ENCODE results near the gene TNFAIP8L1.

Gene TNFAIP8L1

GRCh38 chr19:4618019-4618418, 21.3 kb upstream of the TNFAIP8L1 start (continued):
- TF ChIP-seq ZNF654 (tag by site-specific recombination; IDR thresholded peaks at IDR 0.05; ENCODE audit: low read depth): no peak
- TF ChIP-seq ZNF596 (tag by site-specific recombination; IDR thresholded peaks at IDR 0.05): peak; percentile 47; the same call in 1 of the 2 replicates
- TF ChIP-seq ZNF514 (tag by site-specific recombination; IDR thresholded peaks at IDR 0.05): no peak
- TF ChIP-seq ZBTB44 (tag by site-specific recombination; IDR thresholded peaks at IDR 0.05): no peak
- no peak for TF ChIP-seq ZNF248 (tag by site-specific recombination; IDR thresholded peaks at IDR 0.05)
- no peak for TF ChIP-seq PRDM10 (tag by site-specific recombination; IDR thresholded peaks at IDR 0.05)
- TF ChIP-seq ZNF335 (tag by site-specific recombination; conservative IDR thresholded peaks at IDR 0.05): no peak
- peak; percentile 97 for TF ChIP-seq PRDM1 (tag by site-specific recombination; IDR thresholded peaks at IDR 0.05)
- no peak for TF ChIP-seq KLF1 (tag by site-specific recombination; IDR thresholded peaks at IDR 0.05)
- no peak for TF ChIP-seq ZFP37 (tag by site-specific recombination; IDR thresholded peaks at IDR 0.05)
- no peak for TF ChIP-seq GLIS2 (tag by site-specific recombination; IDR thresholded peaks at IDR 0.05)

GRCh38 chr19:4619668-4620294, 19.5 kb upstream of the TNFAIP8L1 start:
- Histone ChIP-seq H3K4me3 (ENCODE audit: low read depth, low read length) (no peak overlapping the region), H3K27ac (ENCODE audit: extremely low read depth, low read depth, low read length) (no peak overlapping the region), H3K36me3 (ENCODE audit: control insufficient read depth in 2 of 2, insufficient read depth in 1 of 2, low read length in 2 of 2) (no peaks in the 10 kb centered on the region), H3K9me3 (ENCODE audit: control insufficient read depth, insufficient read depth, low read depth, low read length) (no peaks in the 10 kb centered on the region), H3K4me1 (ENCODE audit: control insufficient read depth, insufficient read depth, low read length) (no peaks in the 10 kb centered on the region)
- TF ChIP-seq ZNF610 (tag by site-specific recombination; IDR thresholded peaks at IDR 0.05; ENCODE audit: borderline replicate concordance) (no peak), ZNF768 (tag by site-specific recombination; IDR thresholded peaks at IDR 0.05) (peak; percentile 79; the same call in 1 of the 2 replicates)
- ChIA-PET CTCF (interaction anchor here (0.7 to 0.9 kb wide), 3 partner anchors 13 to 909 kb away, joined by 3 to 5 read pairs (median 4); no protein-coding TSS in a partner anchor), POLR2A (no interaction called here)

- H3K9me3 ChIP-seq (ENCODE audit: control insufficient read depth, insufficient read depth, low read depth, low read length): no peaks in the 10 kb centered on the region
- H3K4me1 ChIP-seq (ENCODE audit: control insufficient read depth, insufficient read depth, low read length): no peaks in the 10 kb centered on the region
- ChIA-PET POLR2A (no interaction called here), CTCF (interaction anchor here (0.7 to 1.0 kb wide), 3 partner anchors 13 to 52 kb away, joined by 3 to 6 read pairs (median 3); no protein-coding TSS in a partner anchor)
- H3K36me3 ChIP-seq (ENCODE audit: control insufficient read depth in 2 of 2, insufficient read depth in 1 of 2, low read length in 2 of 2): no peaks in the 10 kb centered on the region
- no peak overlapping the region for H3K27ac ChIP-seq (ENCODE audit: extremely low read depth, low read depth, low read length)
- H3K4me3 ChIP-seq (ENCODE audit: low read depth, low read length): no peak overlapping the region
- TF ChIP-seq ZNF488 (tag by site-specific recombination; IDR thresholded peaks at IDR 0.05): no peak
- no peak for TF ChIP-seq ZBTB44 (tag by site-specific recombination; IDR thresholded peaks at IDR 0.05)
- TF ChIP-seq ZNF830 (tag by site-specific recombination; IDR thresholded peaks at IDR 0.05; ENCODE audit: low read depth): no peak
- TF ChIP-seq ZNF776 (tag by site-specific recombination; IDR thresholded peaks at IDR 0.05; ENCODE audit: borderline replicate concordance): no peak
- TF ChIP-seq ZBTB8A (tag by site-specific recombination; IDR thresholded peaks at IDR 0.05): no peak
- no peak for TF ChIP-seq ZNF837 (tag by site-specific recombination; IDR thresholded peaks at IDR 0.05)
- no peak for TF ChIP-seq HOXC10 (CRISPR knock-in tag; IDR thresholded peaks at IDR 0.05)
- TF ChIP-seq ZNF433 (tag by site-specific recombination; IDR thresholded peaks at IDR 0.05; ENCODE audit: low read depth): no peak
- no peak for TF ChIP-seq ZNF580 (tag by site-specific recombination; IDR thresholded peaks at IDR 0.05)
- no peak for TF ChIP-seq ZIC2 (tag by site-specific recombination; IDR thresholded peaks at IDR 0.05)
- TF ChIP-seq ZNF704 (tag by site-specific recombination; IDR thresholded peaks at IDR 0.05): no peak
- TF ChIP-seq ZNF530 (tag by site-specific recombination; IDR thresholded peaks at IDR 0.05; ENCODE audit: low read depth): no peak
- no peak for TF ChIP-seq HOXD13 (CRISPR knock-in tag; IDR thresholded peaks at IDR 0.05; ENCODE audit: borderline replicate concordance)
Measured at GRCh38 chr19:4620675-4621074, 18.6 kb upstream of the TNFAIP8L1 start.

All from HEK293 (cell line).